Cardiac fibroblast (primary cell): ENCODE data around the gene EHMT2.
"Not testable (repeated sequence)": the region's sequence is repeated elsewhere in the genome, so short reads cannot be mapped to it uniquely, and the experiment has no call there.

Experiments used
- DNase-seq, 2 donors: peaks; one replicate each; pipeline versions ENCODE4 v3.0.0 to v3.0.0-alpha.2; 2010; ENCODE audit warnings: low read depth in 2 of 2
- H3K4me3 ChIP-seq, 2 donors: replicated peaks in 1 of 2; 1 replicate in 1 of 2; 2 replicates in 1 of 2; pipeline ENCODE4 v1.5.1; 2011; ENCODE audit warnings: low read depth in 2 of 2, low read length in 2 of 2, mild to moderate bottlenecking in 2 of 2, moderate library complexity in 1 of 2
- CTCF ChIP-seq: IDR thresholded peaks from one replicate; pipeline ENCODE4 v1.5.1; 2011; ENCODE audit warnings: low read depth, mild to moderate bottlenecking, low read length, inconsistent platforms

EHMT2 gene

GRCh38 chr6:31862344-31863235 lies 34.9 kb downstream of the EHMT2 start, which contains the start of gene NEU1:
TSS of gene NEU1 (minus strand) at chr6:31862821. CDS start at chr6:31862776, 45 bp downstream.
- TF ChIP-seq CTCF = no peak
- peak within 1 kb of the TSS; percentile 90 to 98 for H3K4me3 ChIP-seq
- DNase-seq = peak; percentile 100

- H3K4me3 ChIP-seq = peak overlapping the region; percentile 90 to 98
- DNase-seq = no peak
- no peak for TF ChIP-seq CTCF
These were observed 35.6 kb downstream of the EHMT2 start for GRCh38 chr6:31861919-31862343.

GRCh38 chr6:31861150-31861549 lies 36.3 kb downstream of the EHMT2 start:
- TF ChIP-seq CTCF = no peak
- DNase-seq = no peak
- H3K4me3 ChIP-seq = no peak overlapping the region

- H3K4me3 ChIP-seq = no peak overlapping the region
- no peak for DNase-seq
- no peak for TF ChIP-seq CTCF
These were observed 37.1 kb downstream of the EHMT2 start for GRCh38 chr6:31860349-31860748.

- no peak overlapping the region for H3K4me3 ChIP-seq
- no peak for TF ChIP-seq CTCF
- no peak for DNase-seq
These were observed 37.6 kb downstream of the EHMT2 start for GRCh38 chr6:31859923-31860322.

GRCh38 chr6:31858707-31859106 lies 38.8 kb downstream of the EHMT2 start:
- H3K4me3 ChIP-seq = no peak overlapping the region
- TF ChIP-seq CTCF = no peak

GRCh38 chr6:31857774-31858173 lies 39.7 kb downstream of the EHMT2 start:
- DNase-seq, H3K4me3 ChIP-seq: not testable (repeated sequence)

More at GRCh38 chr6:31858707-31859106, 38.8 kb downstream of the EHMT2 start:
- DNase-seq = no peak

- not testable (repeated sequence) for H3K4me3 ChIP-seq, DNase-seq
These were observed 45.3 kb downstream of the EHMT2 start for GRCh38 chr6:31851980-31852718.
